RWPE2 (cell line): ENCODE measurements around the gene KCTD11.

Experiments used
- ATAC-seq: fragments of 200-7000 bp; cut with Tn5 transposase; 3 replicates; pipeline ENCODE4 v1.9.1; 2021; ENCODE audit warnings: low read depth
- DNase-seq: peaks from one replicate; pipeline ENCODE4 v3.0.0-alpha.2; 2020; ENCODE audit warnings: low spot score
- H3K27ac ChIP-seq: fragments of 450-650 bp; 2 replicates; pipeline ENCODE4 v1.5.1; 2017; ENCODE audit warnings: mild to moderate bottlenecking; ENCODE audit not compliant: poor library complexity, severe bottlenecking
- H3K27me3 ChIP-seq: fragments of 250-450 bp; sonication (Bioruptor Pico); 2 replicates; pipeline ENCODE4 v1.5.1; 2021; ENCODE audit warnings: mild to moderate bottlenecking, moderate library complexity; ENCODE audit not compliant: insufficient read depth, poor library complexity, severe bottlenecking
- H3K36me3 ChIP-seq: fragments of 250-450 bp; sonication (Bioruptor Pico); 2 replicates; pipeline ENCODE4 v1.5.1; 2020; ENCODE audit warnings: low read depth, mild to moderate bottlenecking, moderate library complexity
- H3K4me1 ChIP-seq: fragments of 250-450 bp; sonication (Bioruptor Pico); 2 replicates; pipeline ENCODE4 v1.5.1; 2021; ENCODE audit warnings: mild to moderate bottlenecking, moderate library complexity; ENCODE audit not compliant: insufficient read depth, poor library complexity, severe bottlenecking
- H3K4me3 ChIP-seq: fragments of 250-450 bp; sonication (Bioruptor Pico); 2 replicates; pipeline ENCODE4 v1.5.1; 2021; ENCODE audit warnings: mild to moderate bottlenecking, moderate library complexity; ENCODE audit not compliant: severe bottlenecking
- H3K9me3 ChIP-seq: fragments of 250-450 bp; sonication (Bioruptor Pico); 2 replicates; pipeline ENCODE4 v1.5.1; 2021; ENCODE audit warnings: mild to moderate bottlenecking, moderate library complexity; ENCODE audit not compliant: severe bottlenecking
- CTCF ChIP-seq: fragments of 450-650 bp; IDR thresholded peaks from one replicate; pipeline ENCODE4 v1.5.1; 2017; ENCODE audit warnings: mild to moderate bottlenecking, moderate library complexity; ENCODE audit not compliant: poor library complexity, severe bottlenecking

Gene KCTD11

DNA sequence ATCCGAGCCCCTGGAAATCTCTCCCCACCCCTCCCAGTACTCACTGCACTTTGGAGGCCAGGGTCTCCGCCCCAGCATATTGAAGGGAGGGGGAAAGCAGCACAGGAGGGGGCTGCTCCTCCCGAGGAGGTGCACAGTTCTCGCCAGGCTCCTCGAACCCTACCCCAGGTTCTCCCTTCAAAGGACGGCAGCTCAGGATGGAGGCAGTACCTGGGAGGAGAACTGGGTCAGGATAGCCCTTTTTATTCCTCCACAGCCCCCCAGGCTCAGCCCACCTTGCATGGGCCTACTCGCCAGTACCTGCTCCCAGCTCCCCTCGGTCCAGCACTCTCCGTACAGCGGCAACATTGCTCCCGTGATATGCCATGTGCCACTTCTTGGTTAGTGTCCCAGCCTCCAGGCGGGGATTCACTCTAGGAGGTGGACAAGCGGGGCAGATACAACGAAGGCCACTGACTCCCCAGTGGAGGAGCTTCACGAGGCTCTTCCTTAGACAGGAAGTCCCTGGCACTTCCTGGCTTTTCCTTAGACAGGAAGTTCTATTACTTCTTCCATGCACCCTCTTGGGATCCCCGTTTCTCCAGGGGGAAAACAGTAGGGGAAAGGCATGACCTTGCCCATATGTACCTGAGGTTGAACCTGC is 34.7 kb upstream of the KCTD11 start:
- Histone ChIP-seq H3K4me3 (no peak overlapping the region), H3K36me3 (peaks cover 74% of the 10 kb centered on the region), H3K4me1 (peaks cover 3% of the 10 kb centered on the region), H3K27me3 (no peaks in the 10 kb centered on the region), H3K9me3 (no peaks in the 10 kb centered on the region), H3K27ac (no peak overlapping the region)
- DNase-seq (no peak), ATAC-seq (no peak)
- TF ChIP-seq CTCF, result no peak

DNA sequence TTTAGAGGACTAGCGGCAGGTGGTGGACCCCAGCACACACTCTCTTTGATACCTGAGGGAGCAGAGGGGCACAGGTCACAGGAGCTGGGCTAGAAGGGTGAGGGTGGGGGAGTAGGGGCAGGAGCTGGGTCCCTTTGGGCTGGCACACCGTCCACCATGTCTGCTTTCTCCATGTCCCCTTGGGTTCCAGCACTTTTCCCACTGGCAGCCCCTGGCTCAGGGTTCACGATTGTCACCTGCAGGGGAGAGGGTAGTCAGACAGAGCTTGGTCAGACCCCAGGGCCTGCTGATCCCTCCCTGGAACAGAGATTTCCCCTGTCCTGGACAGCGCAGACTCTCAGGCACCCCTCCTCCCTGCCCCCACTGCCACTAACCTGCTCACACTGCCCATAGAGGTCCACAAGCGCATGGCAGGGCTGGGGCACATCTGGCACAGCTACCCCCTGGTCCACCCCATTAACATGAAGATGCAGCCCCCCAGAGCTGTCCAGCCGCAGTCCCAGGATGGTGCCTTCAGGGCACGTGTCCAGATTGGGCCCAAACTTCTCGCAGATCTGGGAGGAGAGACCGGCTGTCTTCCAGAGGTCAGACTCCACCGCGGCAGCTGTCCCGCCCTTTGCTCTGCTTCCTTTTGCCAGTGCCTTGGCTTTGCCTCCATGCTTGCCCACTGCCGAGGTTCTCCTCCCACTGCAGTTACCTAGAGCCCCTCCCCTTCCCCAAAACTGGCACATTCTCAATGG is 33.7 kb upstream of the KCTD11 start:
- no peak for TF ChIP-seq CTCF
- H3K27me3 ChIP-seq, result no peaks in the 10 kb centered on the region
- H3K4me1 ChIP-seq, result peaks cover 3% of the 10 kb centered on the region
- DNase-seq (no peak), ATAC-seq (no peak)
- H3K27ac ChIP-seq, result no peak overlapping the region
- no peaks in the 10 kb centered on the region for H3K9me3 ChIP-seq
- no peak overlapping the region for H3K4me3 ChIP-seq
- H3K36me3 ChIP-seq, result peaks cover 74% of the 10 kb centered on the region

- DNase-seq, result no peak
- no peaks in the 10 kb centered on the region for H3K4me1 ChIP-seq
These were observed 30.5 kb upstream of the KCTD11 start for GRCh38 chr17:7321466-7321865.

DNA sequence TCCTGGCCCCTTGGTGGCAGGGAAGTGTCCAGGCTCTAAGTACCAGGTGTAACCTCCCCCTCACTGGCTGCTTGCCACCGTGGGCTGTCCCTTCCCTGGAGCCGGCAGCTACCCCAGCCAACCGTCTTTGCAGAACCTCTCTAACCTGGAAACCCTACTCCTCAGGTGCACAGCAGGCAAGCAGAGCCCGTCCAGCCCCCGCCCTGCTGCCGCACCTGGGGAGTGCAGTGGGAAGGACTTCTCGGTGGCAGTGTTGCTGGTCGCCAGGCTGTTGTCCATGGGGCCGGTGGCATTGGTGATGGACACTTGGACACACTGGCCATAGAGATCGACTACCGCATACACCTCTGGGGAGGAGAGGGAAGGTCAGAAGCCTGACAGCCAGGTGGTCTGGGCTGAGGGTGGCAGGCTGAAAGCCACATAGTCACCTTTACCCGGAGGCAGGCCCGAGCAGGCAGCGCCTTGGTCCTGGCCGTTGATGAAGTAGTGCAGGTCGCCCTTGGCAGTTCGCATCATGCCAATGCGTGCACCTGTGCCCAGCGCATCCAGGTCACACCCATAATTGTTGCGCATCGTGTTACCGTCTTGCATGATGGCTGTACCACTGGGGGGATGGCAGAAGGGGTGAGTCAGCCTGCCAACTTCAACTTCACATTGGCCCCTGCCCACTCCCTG is 29.3 kb upstream of the KCTD11 start:
- Histone ChIP-seq H3K27ac (no peak overlapping the region), H3K4me1 (no peaks in the 10 kb centered on the region), H3K4me3 (no peak overlapping the region), H3K36me3 (peaks cover 71% of the 10 kb centered on the region), H3K27me3 (no peaks in the 10 kb centered on the region), H3K9me3 (no peaks in the 10 kb centered on the region)
- no peak for ATAC-seq
- no peak for TF ChIP-seq CTCF
- no peak for DNase-seq

More at GRCh38 chr17:7321466-7321865, 30.5 kb upstream of the KCTD11 start:
- no peak for TF ChIP-seq CTCF
- Histone ChIP-seq H3K27me3 (no peaks in the 10 kb centered on the region), H3K36me3 (peaks cover 80% of the 10 kb centered on the region), H3K27ac (no peak overlapping the region), H3K9me3 (no peaks in the 10 kb centered on the region), H3K4me3 (no peak overlapping the region)
- no peak for ATAC-seq
